Neural progenitor cell (in vitro differentiated cells): ENCODE data around the gene CALN1.

Experiments used
- EZH2 ChIP-seq: fragments of 200-600 bp; sonication (generic); IDR thresholded peaks from 2 replicates; pipeline ENCODE4 v1.6.1; 2017; ENCODE audit warnings: antibody characterized with exemption, mild to moderate bottlenecking, moderate library complexity
- TF ChIP-seq, protein P1 (sequence below): fragments of 200-600 bp; sonication (generic); IDR thresholded peaks from 2 replicates; pipeline ENCODE4 v1.5.1; 2017; ENCODE audit warnings: antibody characterized with exemption, mild to moderate bottlenecking

- TF ChIP-seq, protein P1, sequence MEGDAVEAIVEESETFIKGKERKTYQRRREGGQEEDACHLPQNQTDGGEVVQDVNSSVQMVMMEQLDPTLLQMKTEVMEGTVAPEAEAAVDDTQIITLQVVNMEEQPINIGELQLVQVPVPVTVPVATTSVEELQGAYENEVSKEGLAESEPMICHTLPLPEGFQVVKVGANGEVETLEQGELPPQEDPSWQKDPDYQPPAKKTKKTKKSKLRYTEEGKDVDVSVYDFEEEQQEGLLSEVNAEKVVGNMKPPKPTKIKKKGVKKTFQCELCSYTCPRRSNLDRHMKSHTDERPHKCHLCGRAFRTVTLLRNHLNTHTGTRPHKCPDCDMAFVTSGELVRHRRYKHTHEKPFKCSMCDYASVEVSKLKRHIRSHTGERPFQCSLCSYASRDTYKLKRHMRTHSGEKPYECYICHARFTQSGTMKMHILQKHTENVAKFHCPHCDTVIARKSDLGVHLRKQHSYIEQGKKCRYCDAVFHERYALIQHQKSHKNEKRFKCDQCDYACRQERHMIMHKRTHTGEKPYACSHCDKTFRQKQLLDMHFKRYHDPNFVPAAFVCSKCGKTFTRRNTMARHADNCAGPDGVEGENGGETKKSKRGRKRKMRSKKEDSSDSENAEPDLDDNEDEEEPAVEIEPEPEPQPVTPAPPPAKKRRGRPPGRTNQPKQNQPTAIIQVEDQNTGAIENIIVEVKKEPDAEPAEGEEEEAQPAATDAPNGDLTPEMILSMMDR, result no peak
- no peak for TF ChIP-seq EZH2
Measured at GRCh38 chr7:71933426-71933825, 478.7 kb downstream of the CALN1 start.
